Limb (tissue), 2 donors: ENCODE results near the gene INO80.
"Not testable (repeated sequence)": the region's sequence is repeated elsewhere in the genome, so short reads cannot be mapped to it uniquely, and the experiment has no call there.

Experiments used
- DNase-seq, 2 donors: peaks; one replicate each; pipeline ENCODE4 v3.0.0-alpha.2; 2016; ENCODE audit errors: extremely low spot score in 2 of 2

Gene INO80

DNA sequence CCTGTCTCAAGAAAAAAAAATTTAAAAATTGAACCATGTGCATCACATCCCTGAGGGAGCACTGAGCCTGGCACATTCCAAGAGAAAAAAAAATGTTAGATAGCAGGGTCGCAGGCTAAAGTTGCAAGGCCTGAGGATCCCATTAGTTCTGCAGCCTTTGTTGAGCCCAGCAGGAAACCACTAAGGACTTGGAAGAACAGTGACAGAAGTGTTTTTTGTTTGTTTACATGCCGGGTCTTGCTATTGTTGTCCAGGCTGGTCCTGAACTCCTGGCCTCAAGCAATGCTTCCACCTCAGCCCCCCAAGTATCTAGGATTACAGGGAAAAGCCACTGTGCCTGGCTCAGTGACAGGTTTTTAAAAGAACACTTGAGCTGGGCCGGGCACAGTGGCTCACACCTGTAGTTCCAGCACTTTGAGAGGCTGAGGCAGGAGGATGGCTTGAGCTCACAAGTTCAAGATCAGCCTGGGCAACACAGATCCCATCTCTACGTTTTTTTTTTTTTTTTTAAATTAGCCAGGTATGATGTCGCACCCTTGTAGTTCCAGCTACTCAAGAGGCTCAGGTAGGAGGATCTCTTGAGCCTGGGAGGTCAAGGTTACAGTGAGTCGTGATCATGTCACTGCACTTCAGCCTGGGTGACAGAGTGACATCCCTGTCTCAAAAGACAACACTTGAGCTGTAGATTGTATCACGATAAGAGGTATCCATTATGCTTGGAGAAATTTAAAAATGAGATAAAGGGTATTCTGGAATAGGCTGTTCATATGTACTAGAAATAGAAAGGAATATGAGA lies 147.6 kb downstream of the INO80 start:
- no peak for DNase-seq

DNA sequence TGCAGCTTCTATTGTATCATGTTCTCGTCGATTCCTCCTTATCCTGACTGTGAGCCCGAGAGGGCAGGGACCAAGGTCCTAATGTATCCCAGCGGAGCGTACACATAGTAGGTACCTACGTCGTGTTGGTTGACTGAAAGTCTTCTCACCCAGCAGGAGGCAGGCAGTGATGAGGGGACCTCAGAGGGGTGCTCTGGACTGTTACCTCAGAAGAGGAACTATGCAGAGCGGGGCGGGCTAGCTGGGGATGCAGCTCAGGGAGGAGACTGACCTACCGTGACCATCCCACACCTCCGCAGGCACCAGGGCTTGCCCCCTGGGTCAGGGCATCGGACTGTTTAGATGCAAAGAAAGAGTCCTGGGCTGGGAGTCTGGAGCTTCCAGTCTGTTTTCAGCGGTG lies 151.4 kb downstream of the INO80 start:
- DNase-seq = no peak

DNA sequence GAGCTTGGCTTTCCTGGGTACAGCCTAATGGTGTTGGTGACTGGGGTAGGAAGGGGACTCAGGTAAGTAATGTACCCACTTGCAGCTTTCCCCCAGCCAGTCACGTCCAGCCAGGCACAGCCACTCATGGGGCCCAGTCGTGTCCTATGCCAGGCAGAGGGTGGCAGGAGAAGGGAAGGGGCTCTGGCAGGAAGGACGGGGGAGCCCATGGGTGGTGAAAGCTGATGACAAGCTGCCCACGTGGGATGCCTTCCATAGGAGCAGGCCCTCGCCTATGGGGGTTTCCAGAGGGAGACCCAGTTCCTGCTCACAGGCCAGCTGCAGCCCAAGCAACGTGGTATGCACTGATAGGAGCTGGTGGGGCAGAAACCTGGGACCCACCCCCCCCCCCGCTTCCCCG lies 152.1 kb downstream of the INO80 start:
- DNase-seq = no peak

DNA sequence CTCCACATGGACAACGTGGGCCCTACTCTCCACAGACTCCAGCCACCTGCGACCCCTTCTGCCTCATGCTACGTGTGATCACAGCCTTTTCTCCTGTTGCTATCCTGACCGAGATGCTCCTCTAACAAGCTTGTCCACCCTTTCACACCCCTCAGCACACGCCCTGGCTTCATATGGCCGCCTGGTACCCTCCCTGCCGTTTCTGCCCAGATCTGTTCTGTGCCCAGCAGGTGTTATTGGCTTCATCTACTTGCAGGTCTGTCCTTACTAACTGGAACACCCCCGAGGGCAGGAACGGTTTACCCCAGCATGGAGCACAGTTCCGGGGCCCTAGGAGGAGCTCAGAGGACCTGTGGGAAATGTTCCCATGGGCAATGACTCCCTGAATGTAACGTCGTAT lies 152.9 kb downstream of the INO80 start:
- DNase-seq = no peak

DNA sequence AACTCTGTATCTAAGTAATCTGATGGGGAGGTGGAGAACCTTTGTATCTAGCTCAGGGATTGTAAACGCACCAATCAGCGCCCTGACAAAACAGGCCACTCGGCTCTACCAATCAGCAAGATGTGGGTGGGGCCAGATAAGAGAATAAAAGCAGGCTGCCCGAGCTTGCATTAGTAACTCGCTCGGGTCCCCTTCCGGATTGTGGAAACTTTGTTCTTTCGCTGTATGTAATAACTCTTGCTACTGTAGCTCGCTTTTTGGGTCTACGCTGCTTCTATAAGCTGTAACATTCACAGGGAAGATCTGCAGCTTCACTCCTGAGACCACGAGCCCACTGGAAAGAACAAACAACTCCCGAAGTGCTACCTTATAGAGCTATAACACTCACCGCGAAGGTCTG lies 153.8 kb downstream of the INO80 start:
- not testable (repeated sequence) for DNase-seq

DNA sequence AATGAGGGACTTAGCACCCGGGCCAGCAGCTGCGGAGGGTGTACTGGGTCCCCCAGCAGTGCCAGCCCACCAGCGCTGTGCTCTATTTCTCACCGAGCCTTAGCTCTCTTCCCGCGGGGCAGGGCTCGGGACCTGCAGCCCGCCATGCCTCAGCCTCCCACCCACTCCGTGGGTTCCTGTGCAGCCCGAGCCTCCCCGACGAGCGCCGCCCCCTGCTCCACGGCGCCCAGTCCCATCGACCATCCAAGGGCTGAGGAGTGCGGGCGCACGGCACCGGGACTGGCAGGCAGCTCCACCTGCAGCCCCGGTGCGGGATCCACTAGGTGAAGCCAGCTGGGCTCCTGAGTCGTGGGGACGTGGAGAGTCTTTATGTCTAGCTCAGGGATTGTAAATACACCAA lies 154.3 kb downstream of the INO80 start:
- not testable (repeated sequence) for DNase-seq

DNA sequence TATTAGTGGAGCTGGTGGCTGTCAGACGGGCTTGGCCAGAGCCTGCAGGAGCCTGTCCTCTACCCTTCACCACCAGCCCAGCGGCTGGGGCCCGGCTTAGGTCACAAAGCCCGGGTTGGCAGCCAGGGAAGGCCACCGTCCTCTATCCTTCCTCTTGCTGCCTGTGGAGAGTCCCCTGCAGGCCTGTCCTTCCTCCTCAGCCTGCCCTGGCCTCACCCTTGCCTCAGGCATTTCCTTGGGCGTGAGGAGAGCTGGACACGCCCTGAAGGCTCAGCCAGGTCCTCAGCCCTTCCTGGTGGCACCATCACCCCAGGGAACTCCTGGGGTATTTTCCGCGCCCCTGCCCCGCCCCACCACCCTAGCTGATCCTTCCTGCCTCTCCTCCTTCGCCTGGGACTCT lies 155.2 kb downstream of the INO80 start:
- DNase-seq = no peak

DNA sequence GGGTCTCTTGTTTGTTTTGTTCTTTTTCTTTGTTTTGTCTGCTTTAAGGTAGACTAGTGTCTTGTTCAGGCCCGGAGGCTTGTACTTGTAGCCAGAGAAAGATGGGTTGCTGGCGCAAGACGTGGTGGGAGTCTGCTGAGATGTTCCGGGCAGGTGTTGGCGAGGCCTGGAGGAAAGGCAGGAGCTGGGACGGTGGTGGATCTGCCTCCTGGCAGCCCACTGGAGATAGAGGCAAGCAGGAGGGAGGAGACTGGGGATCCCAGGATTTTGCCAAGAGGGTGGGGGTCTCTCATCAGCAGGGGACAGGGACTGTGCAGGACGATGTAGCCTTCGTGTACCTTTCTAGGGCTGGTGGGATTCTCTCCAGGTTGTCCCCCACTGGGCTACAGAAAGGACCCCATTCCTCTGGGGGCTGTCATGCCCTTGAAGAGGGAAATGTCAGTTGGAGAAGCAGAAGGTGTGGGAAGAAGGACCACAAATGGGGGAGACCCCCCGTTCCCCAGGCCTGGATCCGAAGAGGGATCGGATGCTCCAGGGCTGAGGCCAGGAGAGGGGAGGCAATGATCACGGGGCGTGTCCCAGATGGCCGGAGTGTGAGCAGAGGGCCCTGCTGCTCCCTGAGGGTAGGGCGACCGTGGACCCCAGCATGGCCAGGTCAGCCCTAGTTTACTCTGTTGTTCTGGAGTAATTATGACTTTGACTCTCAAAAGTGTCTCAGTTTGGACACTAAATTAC lies 155.8 kb downstream of the INO80 start:
- DNase-seq = no peak

DNA sequence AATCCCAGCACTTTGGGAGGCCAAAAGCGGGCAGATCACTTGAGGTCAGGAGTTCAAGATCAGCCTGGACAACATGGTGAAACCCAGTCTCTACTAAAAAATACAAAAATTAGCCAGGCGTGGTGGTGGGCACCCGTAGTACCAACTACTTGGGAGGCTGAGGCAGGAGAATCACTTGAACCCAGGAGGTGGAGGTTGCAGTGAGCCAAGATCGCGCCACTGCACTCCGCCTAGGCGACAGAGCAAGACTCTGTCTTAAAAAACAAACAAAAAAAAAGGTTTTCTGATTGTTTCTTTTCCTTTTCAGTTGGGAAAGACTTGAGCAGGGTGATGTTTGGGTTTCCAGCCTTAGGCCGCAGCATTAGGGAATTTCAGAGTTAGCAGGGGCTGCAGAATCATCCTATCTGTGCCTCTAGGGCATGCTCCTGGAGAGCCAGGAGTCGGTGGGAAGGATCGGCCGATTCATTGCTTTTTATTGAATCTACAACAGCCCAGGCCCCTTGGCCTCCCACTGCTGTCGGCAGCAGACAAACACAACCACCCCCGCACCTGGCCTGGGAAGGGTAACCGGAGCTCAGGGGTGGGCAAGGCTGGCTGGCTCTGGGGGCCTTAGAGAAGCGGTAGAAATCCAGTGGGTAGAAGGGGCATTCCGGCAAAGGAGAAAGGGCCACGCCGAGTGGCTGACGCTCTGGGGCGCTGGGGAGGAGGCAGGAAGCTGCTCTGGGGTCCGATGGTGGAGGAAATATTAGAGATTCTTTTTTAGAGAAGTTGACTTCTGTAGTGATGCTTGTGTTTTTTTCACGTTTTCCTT lies 156.5 kb downstream of the INO80 start:
- DNase-seq = no peak

DNA sequence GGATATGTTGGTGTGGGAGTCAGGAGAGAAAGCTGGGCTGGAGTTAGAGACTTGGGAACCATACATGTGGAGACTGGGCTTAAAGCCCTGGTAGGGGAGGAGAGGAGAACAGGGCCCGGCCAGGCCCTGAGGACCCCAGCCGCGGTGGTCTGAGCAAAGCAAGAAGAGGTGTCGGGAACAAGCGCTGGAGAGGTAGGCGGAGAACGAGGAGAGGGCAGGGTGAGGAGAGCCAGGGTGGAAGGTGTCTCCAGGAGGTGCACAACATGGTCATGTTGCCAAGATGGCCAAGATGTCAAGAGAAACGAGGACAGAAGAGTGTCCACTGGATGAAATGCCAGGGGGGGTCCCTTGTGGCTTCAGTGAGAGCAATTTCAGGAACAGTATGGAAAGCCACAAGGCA lies 157.4 kb downstream of the INO80 start:
- DNase-seq = no peak

DNA sequence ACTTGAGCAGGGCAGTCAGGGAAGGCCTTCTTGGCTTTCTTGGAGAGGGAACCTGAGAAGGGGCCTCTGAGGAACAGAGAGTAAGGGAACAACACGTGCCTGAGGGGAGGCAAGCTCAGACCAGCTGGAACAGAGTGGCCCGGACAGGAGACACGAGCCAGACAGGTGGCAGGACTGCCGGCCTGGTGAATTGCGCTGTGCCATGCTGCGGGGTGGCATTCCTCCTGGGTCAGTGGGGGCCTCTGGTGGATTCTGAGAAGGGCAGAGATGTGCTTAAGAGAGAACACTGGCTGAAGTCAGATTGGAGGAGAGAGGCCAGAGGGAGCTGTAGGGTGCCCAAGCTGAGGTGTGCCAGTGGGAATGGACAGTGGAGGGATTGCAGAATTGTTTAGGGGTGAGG lies 157.9 kb downstream of the INO80 start:
- DNase-seq = no peak

DNA sequence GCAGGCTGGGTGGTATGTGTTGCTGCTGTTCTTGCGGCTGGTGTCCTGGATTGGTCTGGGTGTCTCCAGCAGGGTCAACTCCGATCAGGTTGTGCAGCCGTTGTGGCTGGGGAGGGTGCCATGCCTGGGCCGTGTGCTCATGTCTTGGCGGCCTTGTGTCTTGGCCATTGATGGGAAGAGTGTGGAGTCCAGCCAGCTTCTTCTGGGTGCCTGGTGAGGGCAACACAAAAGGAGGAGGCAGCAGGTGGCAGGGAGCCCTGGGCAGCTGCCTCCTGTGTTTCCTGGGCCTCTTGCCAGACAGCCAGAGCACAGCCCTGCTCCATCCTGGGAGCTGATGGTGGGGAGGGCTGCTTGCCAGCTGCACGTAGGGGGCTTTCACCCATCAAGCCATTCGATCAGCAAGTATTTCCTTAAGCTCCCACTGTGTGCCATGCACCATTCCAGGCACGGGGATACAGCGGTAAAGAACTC lies 158.5 kb downstream of the INO80 start:
- peak in 1 of 2 donors; percentile 49 for DNase-seq

DNA sequence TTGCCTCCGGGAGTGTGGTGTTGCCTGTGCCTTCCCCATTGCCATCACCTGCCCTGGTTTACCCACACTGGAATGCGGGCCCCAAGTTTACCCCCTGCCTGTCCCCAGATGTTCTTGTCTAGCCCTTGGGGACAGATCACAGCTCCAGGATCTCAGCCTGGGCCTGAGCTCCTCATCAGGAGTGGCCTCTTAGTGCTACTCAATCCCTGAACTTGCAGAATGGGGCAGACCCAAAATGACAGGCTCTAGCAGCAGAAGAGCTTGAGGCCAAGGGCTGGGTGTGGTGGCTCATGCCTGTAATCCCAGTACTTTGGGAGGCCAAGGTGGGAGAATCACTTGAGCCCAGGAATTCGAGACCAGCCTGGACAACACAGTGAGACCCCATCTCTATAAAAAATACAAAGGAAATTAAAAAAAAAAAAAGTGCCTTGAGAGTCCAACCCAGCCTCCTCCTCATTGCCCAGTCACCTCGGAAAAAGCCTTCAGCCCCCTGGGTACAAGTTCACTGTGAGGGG lies 159.0 kb downstream of the INO80 start:
- no peak for DNase-seq

DNA sequence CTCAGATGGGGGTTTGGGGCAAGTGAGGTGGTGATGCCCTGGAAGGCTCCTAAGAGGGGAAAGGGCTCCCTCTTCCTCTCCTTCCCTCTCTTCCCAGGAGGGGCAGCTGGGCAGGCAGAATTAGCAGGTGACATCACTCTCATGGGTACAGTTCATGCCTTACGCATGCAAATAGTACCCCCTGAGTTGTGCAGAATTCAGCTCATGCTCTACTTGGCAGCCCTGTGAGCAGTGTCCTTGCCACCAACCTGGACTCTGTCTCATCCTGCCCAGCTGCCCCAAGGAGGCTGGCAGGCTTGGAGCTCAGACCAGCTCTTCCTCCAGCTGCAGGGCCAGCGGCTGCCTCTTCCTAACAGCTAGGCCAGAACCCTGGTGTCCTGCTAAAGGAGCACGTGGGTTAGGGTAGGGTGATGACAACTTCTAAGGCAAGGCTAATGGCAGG lies 159.5 kb downstream of the INO80 start:
- no peak for DNase-seq

DNA sequence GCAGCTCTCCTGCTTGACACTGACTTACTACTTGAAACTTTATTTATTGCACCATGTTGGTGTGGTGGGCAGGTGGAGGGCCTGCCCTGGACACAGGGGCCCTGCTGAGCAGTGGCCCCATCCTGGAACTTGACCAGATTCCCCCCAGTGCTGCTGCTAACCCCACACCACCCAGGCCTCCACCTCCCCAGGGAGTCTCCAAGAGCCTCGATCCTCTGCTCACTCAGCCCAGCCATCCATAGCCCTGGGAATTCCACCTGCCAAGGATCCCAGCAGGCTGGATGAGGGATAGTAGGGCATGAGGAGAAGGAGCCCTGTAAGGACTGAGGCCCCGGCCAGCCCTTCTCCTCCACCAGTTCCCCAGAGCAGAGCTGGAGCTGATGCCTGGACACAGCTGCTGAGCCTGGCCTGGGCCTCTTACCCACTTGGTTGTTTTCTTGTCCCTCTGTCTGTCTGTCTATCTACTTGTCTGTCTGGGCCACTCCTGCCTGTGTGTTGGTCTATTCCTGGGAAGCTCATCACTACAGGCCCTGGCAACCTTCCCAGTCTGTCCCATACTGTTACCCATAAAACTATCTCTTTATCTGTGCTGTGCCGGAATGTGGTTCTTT lies 160.0 kb downstream of the INO80 start:
- no peak for DNase-seq

DNA sequence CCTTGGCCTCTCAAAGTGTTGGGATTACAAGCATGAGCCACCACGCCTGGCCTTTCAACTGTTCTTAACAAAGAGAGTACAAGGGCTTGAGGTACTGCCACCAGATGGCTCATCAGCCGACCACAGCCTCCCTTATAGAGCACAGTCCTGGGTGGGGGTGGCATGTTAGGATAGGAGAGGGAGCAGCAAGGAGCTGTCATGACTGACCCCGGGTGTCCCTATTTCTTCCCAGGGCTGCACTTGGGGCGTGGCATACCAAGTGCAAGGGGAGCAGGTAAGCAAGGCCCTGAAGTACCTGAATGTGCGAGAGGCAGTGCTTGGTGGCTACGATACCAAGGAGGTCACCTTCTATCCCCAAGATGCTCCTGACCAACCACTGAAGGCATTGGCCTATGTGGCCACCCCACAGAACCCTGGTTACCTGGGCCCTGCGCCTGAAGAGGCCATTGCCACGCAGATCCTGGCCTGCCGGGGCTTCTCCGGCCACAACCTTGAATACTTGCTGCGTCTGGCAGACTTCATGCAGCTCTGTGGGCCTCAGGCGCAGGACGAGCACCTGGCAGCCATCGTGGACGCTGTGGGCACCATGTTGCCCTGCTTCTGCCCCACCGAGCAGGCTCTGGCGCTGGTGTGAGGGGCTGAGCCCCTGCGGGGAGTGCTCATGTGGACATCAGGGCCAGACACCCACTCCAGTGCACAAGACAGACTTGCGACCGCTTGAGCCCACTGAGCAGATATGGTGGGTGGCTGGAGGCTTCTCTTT lies 160.8 kb downstream of the INO80 start:
- no peak for DNase-seq

DNA sequence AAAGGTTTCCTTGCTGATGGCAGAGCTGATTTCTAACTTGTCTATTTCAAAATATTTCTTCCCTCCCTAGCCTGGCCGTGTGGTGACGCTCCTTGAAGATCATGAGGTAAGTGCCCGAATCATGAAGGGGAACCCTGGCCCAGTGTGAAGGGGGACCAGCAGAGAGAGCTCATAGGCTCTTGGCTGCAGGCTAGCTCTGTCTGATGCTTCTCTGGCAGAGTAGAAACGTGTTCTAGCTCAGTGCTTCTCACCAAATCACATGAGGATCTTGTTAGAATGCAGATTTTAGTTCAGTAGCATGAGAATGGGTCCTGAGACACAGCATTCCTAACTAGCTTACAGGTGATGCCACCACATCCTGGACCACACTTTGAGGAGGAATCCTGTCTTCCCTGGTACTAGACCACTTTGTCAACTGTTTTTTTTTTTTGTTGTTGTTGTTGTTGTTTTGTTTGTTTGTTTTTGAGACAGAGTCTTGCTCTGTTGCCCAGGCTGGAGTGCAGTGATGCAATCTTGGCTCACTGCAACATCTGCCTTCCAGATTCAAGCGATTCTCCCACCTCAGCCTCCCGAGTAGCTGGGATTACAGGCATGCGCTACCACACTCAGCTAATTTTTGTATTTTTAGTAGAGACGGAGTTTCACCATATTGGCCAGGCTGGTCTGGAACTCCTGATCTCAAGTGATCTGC lies 161.8 kb downstream of the INO80 start:
- not testable (repeated sequence) for DNase-seq

DNA sequence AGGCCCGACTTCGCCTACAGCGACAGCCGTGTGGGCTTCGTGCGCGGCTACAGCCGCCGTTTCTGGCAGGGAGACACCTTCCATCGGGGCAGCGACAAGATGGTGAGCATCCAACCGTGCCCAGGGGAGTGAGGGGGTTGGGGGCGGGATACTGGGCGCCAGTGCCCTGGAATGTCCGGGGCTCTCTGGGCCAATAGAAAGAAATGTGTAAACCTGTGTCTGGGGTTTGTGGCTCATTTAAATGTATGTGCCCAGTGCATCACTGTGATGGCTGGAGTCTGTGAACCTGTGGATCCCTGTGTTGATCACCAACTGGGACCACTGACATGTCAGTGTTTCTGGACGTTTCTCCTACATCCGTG lies 162.4 kb downstream of the INO80 start:
- DNase-seq = no peak

DNA sequence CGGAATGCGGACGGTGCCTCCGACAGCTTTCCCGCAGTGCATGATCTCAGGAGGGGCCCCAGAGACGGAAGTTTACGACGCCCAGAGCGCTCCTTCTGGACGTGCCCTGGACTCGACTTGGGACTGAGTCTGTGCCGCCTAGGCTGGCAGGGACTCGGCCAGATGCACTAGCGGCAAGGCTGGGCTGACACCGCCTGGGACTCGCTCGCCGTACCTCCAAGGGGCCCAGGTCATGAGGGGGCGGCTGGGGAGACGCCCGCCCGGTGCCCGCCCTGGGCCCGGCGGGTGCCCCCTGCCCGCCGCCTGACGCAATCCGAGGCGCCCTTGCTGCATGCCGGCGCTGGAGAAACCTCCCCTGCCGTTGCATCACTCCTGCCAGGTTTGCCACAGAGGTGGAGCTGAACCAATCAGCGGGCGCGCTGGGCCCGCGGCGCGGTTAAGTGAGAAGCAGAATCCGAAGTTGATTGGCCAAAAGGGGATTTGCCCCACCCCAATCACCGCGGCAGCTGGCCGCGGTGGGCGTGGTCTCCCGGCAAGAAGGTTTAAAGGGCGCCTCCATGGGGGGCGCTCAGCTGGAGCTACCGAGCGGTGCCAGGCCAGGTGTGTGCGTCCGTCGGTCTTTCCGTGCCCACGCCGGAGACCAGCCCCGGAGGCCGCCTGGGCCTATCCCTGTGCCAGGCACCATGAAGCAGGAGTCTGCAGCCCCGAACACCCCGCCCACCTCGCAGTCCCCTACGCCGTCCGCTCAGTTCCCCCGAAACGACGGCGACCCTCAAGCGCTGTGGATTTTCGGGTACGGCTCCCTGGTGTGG lies 163.0 kb downstream of the INO80 start, which contains the start of gene CHAC1:
Gene CHAC1 (plus strand): TSS at position 571 of the 812 bp plus-strand sequence. CDS start 113 bp downstream, at position 684.
- peak; percentile 86 to 91 for DNase-seq
